ENCODE data around the gene PRRX2. TPM values are rescaled to one million over a fixed set of nuclear protein-coding genes. Genes with fewer than 3 reads are reported as not detected.

The PRRX2 gene
- total RNA-seq, 1 experiment from 2014 or later, result 12.7 TPM

DNA sequence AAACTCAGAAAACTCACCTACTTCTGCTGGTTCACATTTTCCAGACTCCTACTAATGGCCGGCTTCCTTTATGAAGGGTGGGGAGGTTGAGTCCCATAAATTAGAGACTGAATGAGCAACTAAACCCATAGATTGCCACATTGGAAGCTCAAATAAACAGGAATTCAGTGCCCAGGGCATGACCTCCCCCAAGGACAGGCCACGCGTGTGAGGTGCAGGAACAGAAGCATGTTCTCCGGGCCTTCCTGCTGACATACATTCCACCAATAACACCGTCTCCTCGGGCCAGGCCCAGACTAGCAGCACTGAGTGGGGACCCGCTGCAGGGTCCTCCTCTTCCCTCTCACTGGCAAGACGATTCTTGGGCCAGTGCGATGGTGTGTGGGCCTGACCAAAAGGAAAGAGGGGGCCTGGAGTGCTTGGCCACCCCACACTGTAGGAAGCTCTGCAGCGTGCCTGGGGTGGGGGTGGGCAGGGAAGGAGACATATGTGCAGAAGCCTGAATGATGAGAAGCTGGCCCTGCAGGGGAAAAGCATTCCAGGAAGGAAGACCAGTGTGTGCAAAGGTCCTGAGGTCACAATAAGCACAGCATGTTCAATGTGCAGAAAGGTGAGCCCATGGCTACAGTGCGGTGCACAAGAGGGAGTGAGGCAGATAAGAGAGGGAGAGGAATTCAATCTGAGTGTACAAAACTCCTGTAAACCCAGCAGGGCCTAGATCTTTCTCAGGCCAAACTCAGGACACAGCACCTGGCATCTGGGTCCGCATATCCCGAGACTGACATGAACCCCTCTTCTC lies 75.4 kb downstream of the PRRX2 start:
- Histone ChIP-seq H3K27ac (ENCODE audit: low read depth, low read length, poor library complexity, severe bottlenecking) (no peak overlapping the region), H3K36me3 (ENCODE audit: insufficient read depth, low read length, poor library complexity, severe bottlenecking) (no peaks in the 10 kb centered on the region), H3K27me3 (replicated peaks; ENCODE audit: insufficient read depth, low read depth, low read length, poor library complexity) (no peaks in the 10 kb centered on the region), H3K4me1 (ENCODE audit: insufficient read depth, low read length, poor library complexity, severe bottlenecking) (no peaks in the 10 kb centered on the region), H3K9me3 (ENCODE audit: low read depth, low read length, poor library complexity, severe bottlenecking) (no peaks in the 10 kb centered on the region), H3K4me3 (ENCODE audit: low read depth, low read length, poor library complexity, severe bottlenecking) (no peak overlapping the region)
- no peak for DNase-seq (ENCODE audit: low spot score)
- POLR2A ChIA-PET (ENCODE audit: low non-redundant PET), result no interaction called here
- CTCF ChIA-PET, result no interaction called here
- no TSS peak for BruUV-seq (replicated peaks)
- intact Hi-C loops (cut with micrococcal nuclease; ENCODE audit: unreplicated experiment), result no loop called here
- no peak for TF ChIP-seq EZH2 (IDR thresholded peaks at IDR 0.05; ENCODE audit: borderline replicate concordance, low read depth, low read length, poor library complexity, severe bottlenecking)
- TF ChIP-seq CTCF (conservative IDR thresholded peaks at IDR 0.05; ENCODE audit: low read depth, low read length), result no peak

DNA sequence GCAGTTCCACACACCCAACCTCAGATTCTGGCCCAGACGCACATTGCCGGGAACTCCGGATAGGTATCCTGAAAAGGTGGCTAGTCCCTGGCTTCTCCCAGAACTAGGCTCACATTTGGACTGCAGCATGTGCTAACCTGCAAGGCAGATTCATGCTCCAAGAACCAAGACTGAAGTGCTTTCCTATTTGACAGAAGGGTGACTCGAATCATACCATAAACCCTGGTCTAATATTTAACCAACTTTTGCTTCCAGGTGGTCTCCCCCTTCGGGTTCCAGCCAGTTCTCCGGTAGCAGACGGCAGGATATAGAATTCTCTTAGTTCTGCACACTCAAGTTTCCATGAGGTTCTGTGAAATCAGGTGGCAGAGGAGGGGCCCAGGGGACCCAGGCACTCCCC lies 79.8 kb downstream of the PRRX2 start:
- Histone ChIP-seq H3K4me3 (ENCODE audit: low read depth, low read length, poor library complexity, severe bottlenecking) (no peak overlapping the region), H3K36me3 (ENCODE audit: insufficient read depth, low read length, poor library complexity, severe bottlenecking) (no peaks in the 10 kb centered on the region), H3K4me1 (ENCODE audit: insufficient read depth, low read length, poor library complexity, severe bottlenecking) (no peaks in the 10 kb centered on the region), H3K27me3 (replicated peaks; ENCODE audit: insufficient read depth, low read depth, low read length, poor library complexity) (no peaks in the 10 kb centered on the region), H3K27ac (ENCODE audit: low read depth, low read length, poor library complexity, severe bottlenecking) (no peak overlapping the region), H3K9me3 (ENCODE audit: low read depth, low read length, poor library complexity, severe bottlenecking) (no peaks in the 10 kb centered on the region)
- intact Hi-C loops (cut with micrococcal nuclease; ENCODE audit: unreplicated experiment), result no loop called here
- POLR2A ChIA-PET (ENCODE audit: low non-redundant PET), result no interaction called here
- TF ChIP-seq EZH2 (IDR thresholded peaks at IDR 0.05; ENCODE audit: borderline replicate concordance, low read depth, low read length, poor library complexity, severe bottlenecking), result no peak
- TF ChIP-seq CTCF (conservative IDR thresholded peaks at IDR 0.05; ENCODE audit: low read depth, low read length), result no peak
- BruUV-seq (replicated peaks), result no TSS peak
- CTCF ChIA-PET, result no interaction called here
- DNase-seq (ENCODE audit: low spot score), result no peak

GRCh38 chr9:129746092-129746777 lies 80.8 kb downstream of the PRRX2 start:
- CTCF ChIA-PET, result no interaction called here
- no peak overlapping the region for H3K27ac ChIP-seq (ENCODE audit: low read depth, low read length, poor library complexity, severe bottlenecking)

More at GRCh38 chr9:129746092-129746777, 80.8 kb downstream of the PRRX2 start:
- BruUV-seq (replicated peaks), result no TSS peak
- no peak for DNase-seq (ENCODE audit: low spot score)
- H3K36me3 ChIP-seq (ENCODE audit: insufficient read depth, low read length, poor library complexity, severe bottlenecking), result no peaks in the 10 kb centered on the region
- no peaks in the 10 kb centered on the region for H3K9me3 ChIP-seq (ENCODE audit: low read depth, low read length, poor library complexity, severe bottlenecking)
- TF ChIP-seq EZH2 (IDR thresholded peaks at IDR 0.05; ENCODE audit: borderline replicate concordance, low read depth, low read length, poor library complexity, severe bottlenecking) (no peak), CTCF (conservative IDR thresholded peaks at IDR 0.05; ENCODE audit: low read depth, low read length) (no peak)
- intact Hi-C loops (cut with micrococcal nuclease; ENCODE audit: unreplicated experiment), result no loop called here
- no peaks in the 10 kb centered on the region for H3K4me1 ChIP-seq (ENCODE audit: insufficient read depth, low read length, poor library complexity, severe bottlenecking)
- H3K27me3 ChIP-seq (replicated peaks; ENCODE audit: insufficient read depth, low read depth, low read length, poor library complexity), result no peaks in the 10 kb centered on the region
- POLR2A ChIA-PET (ENCODE audit: low non-redundant PET), result no interaction called here
- no peak overlapping the region for H3K4me3 ChIP-seq (ENCODE audit: low read depth, low read length, poor library complexity, severe bottlenecking)
